ENCODE results near the gene ATRNL1. TPM values are rescaled to one million over a fixed set of nuclear protein-coding genes. Genes with fewer than 3 reads are reported as not detected.

Gene ATRNL1
- total and polyA plus RNA-seq, 2 of the 8 experiments (the other 6 are each of a cell fraction or from before 2014, with no cell fraction given) = 5.1 to 17.6 TPM

GRCh38 chr10:115163129-115163528 is 70.0 kb downstream of the ATRNL1 start:
- H2BK5ac ChIP-seq (ENCODE audit: low read depth, low read length) = no peak overlapping the region
- no peak overlapping the region for H2BK15ac ChIP-seq (ENCODE audit: low read length)
- H3K4me1 ChIP-seq (replicated peaks in 1 of 4; ENCODE audit: control insufficient read depth in 3 of 4, insufficient read depth in 4 of 4, low read length in 3 of 4) = no peaks in the 10 kb centered on the region
- H2BK20ac ChIP-seq (ENCODE audit: low read length) = no peak overlapping the region
- H3K4me3 ChIP-seq (ENCODE audit: extremely low read depth in 1 of 4, insufficient read depth in 2 of 4, low read depth in 3 of 4, low read length in 4 of 4) = no peak overlapping the region
- DNase-seq (ENCODE audit: low read depth in 1 of 2, low spot score in 2 of 2) = no peak
- no peak overlapping the region for H3K4me2 ChIP-seq (ENCODE audit: insufficient read depth in 1 of 2, low read depth in 2 of 2, low read length in 2 of 2)
- no peaks in the 10 kb centered on the region for H3K79me1 ChIP-seq (ENCODE audit: low read depth, low read length)
- ChIA-PET POLR2A (ENCODE audit: partially characterized antibody) (no interaction called here), CTCF (ENCODE audit: partially characterized antibody) (interaction anchor here (1.6 kb wide), 1 partner anchor 10 kb away, joined by 5 read pairs; no protein-coding TSS in a partner anchor)
- no peak overlapping the region for H2BK120ac ChIP-seq (replicated peaks; ENCODE audit: low read depth, low read length)
- WGBS, 2 experiments (ENCODE audit: extremely low coverage in 1 of 2, insufficient coverage in 1 of 2, insufficient read length in 1 of 2, insufficient replicate concordance in 2 of 2, low coverage in 1 of 2, low lambda C conversion rate in 2 of 2, missing lambda C conversion rate in 1 of 2) = 88% methylated on average over 5 of the region's 5 CpGs; no CpG with 5 or more reads in 1 of the 2 experiments
- H3K27me3 ChIP-seq (replicated peaks in 1 of 4; ENCODE audit: control insufficient read depth in 3 of 4, extremely low read depth in 1 of 4, insufficient read depth in 3 of 4, low read length in 3 of 4) = no peaks in the 10 kb centered on the region
- H3K56ac ChIP-seq (replicated peaks; ENCODE audit: insufficient read length, low read depth, low read length) = no peak overlapping the region
- H4K5ac ChIP-seq (ENCODE audit: insufficient read length, low read depth, low read length) = no peak overlapping the region
- no peaks in the 10 kb centered on the region for H3K79me2 ChIP-seq (ENCODE audit: control insufficient read depth in 1 of 2, insufficient read depth in 2 of 2, low read length in 2 of 2)
- no peak overlapping the region for H3K9ac ChIP-seq (replicated peaks in 1 of 4; ENCODE audit: extremely low read depth in 1 of 4, low read depth in 3 of 4, low read length in 3 of 4)
- no peak overlapping the region for H3K18ac ChIP-seq (ENCODE audit: extremely low read depth, low read length)
- TF ChIP-seq RFX5 (IDR thresholded peaks at IDR 0.05; ENCODE audit: borderline replicate concordance, low read depth, low read length) = no peak
- no peak for FAIRE-seq
- no peak overlapping the region for H4K8ac ChIP-seq (ENCODE audit: extremely low read depth, insufficient read depth, low read length)
- H2BK12ac ChIP-seq (ENCODE audit: low read depth, low read length) = no peak overlapping the region
- H3K9me3 ChIP-seq (ENCODE audit: insufficient read depth in 2 of 2, low read depth in 1 of 2, low read length in 1 of 2) = no peaks in the 10 kb centered on the region
- no peak overlapping the region for H3K27ac ChIP-seq (ENCODE audit: low read depth, low read length)
- no peak overlapping the region for H4K91ac ChIP-seq (replicated peaks; ENCODE audit: insufficient read length, low read length)
- no peaks in the 10 kb centered on the region for H4K20me1 ChIP-seq (replicated peaks in 1 of 2; ENCODE audit: control insufficient read depth in 1 of 2, insufficient read depth in 2 of 2, low read length in 2 of 2)
- H3K14ac ChIP-seq (ENCODE audit: insufficient read length) = no peak overlapping the region
- H3K4ac ChIP-seq (replicated peaks; ENCODE audit: insufficient read length, low read depth, low read length) = no peak overlapping the region
- no peak overlapping the region for H2AFZ ChIP-seq (ENCODE audit: low read length)
- H2AK5ac ChIP-seq (ENCODE audit: low read depth, low read length) = no peak overlapping the region
- no peak overlapping the region for H3K23ac ChIP-seq (ENCODE audit: insufficient read length)
- no peaks in the 10 kb centered on the region for H3K36me3 ChIP-seq (ENCODE audit: control insufficient read depth in 2 of 4, insufficient read depth in 4 of 4, low read length in 3 of 4)
- H3K23me2 ChIP-seq (ENCODE audit: low read depth, low read length) = no peaks in the 10 kb centered on the region; the same call in 1 of the 2 replicates

All from H1 (cell line).